Measurements from ENCODE around the gene FOXD4L6. TPM values are rescaled to one million over a fixed set of nuclear protein-coding genes. Genes with fewer than 3 reads are reported as not detected.
"Not testable (repeated sequence)": the region's sequence is repeated elsewhere in the genome, so short reads cannot be mapped to it uniquely, and the experiment has no call there.

Gene FOXD4L6
- total RNA-seq, 2 experiments from 2014 or later, result not detected

DNA sequence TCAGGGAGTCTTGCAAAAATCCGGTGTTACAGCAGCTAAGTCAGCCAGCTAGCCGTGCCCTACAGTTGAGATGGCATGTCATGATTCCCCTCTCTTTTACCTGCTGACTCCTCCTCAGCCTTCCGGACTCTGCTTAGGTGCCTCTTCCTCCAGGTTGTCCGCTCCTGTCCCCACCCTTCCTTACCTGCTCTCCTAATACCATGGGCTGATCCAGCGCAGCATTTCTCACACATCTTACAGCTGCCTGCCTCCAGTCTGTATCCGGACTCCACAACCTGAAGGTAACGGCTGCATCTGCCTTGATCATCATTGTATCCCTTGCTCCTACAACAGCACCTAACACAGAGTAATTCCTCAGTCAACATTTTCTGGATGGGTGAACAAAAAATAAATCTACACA lies 9.2 kb downstream of the FOXD4L6 start:
- H3K27me3 Mint-ChIP-seq (ENCODE audit: low read depth); H3K27ac Mint-ChIP-seq; H3K4me1 Mint-ChIP-seq (ENCODE audit: low read depth); H3K4me3 Mint-ChIP-seq; POLR2A ChIA-PET; H3K36me3 Mint-ChIP-seq (ENCODE audit: low read depth); ATAC-seq; H3K9me3 Mint-ChIP-seq (ENCODE audit: insufficient read depth); DNase-seq; CTCF ChIA-PET: not testable (repeated sequence)

DNA sequence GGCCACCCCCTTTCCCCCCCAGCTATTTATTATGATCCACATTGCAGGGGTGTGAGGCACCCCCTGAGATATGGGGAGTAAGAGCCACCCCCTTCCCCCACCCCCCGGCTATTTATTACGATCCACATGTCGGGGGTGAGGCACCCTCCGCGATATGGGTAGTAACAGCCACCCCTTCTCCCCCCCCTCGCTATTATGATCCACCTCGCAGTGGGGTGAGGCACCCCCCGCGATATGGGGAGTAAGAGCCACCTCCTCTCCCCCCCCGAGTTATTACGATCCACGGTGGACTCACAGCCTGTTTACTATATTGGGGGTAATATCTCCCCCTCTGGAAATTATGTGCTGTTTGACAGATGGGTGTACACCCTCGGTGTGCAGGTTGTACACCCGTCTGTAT lies 15.1 kb downstream of the FOXD4L6 start:
- POLR2A ChIA-PET; H3K27ac Mint-ChIP-seq; H3K4me3 Mint-ChIP-seq; H3K36me3 Mint-ChIP-seq (ENCODE audit: low read depth); ATAC-seq; CTCF ChIA-PET; H3K9me3 Mint-ChIP-seq (ENCODE audit: insufficient read depth); H3K27me3 Mint-ChIP-seq (ENCODE audit: low read depth); DNase-seq; H3K4me1 Mint-ChIP-seq (ENCODE audit: low read depth): not testable (repeated sequence)

DNA sequence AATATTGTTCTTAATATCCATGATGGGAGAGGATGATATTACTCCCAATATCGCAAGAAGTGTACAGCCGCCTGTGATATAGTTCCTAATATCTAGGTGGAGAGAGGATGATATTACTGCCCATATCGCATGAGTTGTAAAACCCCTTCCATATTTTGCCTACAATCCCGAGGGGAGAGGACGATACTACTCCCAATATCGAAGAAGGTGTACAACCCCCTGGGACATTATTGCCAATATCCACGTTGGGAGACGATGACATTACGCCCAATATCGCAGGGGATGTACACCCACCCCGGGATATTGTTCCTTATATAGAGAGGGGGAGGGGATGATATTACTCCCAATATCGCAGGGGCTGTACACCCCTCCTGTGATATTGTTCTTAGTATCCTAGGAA lies 17.1 kb downstream of the FOXD4L6 start:
- CTCF ChIA-PET, result not testable (repeated sequence)

DNA sequence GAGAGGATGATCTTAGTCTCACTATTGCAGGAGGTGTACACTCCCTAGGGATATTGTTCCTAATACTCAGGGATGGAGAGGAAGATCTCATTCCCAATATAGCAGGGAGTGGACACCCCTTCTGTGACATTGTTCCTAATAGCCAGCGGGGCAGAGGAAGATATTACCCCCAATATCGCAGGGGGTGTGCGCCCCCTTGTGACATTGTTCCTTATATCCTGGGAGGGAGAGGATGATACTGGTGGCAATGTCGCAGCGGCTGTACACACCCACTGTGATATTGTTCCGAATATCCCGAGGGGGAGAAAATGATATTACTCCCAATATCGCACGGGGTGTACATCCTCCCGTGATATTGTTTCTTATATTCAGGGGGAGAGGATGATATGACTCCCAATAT lies 17.6 kb downstream of the FOXD4L6 start:
- H3K9me3 Mint-ChIP-seq (ENCODE audit: insufficient read depth); CTCF ChIA-PET; H3K27ac Mint-ChIP-seq; ATAC-seq; H3K4me1 Mint-ChIP-seq (ENCODE audit: low read depth); H3K36me3 Mint-ChIP-seq (ENCODE audit: low read depth); H3K4me3 Mint-ChIP-seq; DNase-seq; H3K27me3 Mint-ChIP-seq (ENCODE audit: low read depth); POLR2A ChIA-PET: not testable (repeated sequence)

More for the DNA sequence above, 17.1 kb downstream of the FOXD4L6 start:
- H3K9me3 Mint-ChIP-seq (ENCODE audit: insufficient read depth); H3K36me3 Mint-ChIP-seq (ENCODE audit: low read depth); DNase-seq; POLR2A ChIA-PET; H3K27ac Mint-ChIP-seq; H3K4me3 Mint-ChIP-seq; H3K4me1 Mint-ChIP-seq (ENCODE audit: low read depth); ATAC-seq; H3K27me3 Mint-ChIP-seq (ENCODE audit: low read depth): not testable (repeated sequence)

DNA sequence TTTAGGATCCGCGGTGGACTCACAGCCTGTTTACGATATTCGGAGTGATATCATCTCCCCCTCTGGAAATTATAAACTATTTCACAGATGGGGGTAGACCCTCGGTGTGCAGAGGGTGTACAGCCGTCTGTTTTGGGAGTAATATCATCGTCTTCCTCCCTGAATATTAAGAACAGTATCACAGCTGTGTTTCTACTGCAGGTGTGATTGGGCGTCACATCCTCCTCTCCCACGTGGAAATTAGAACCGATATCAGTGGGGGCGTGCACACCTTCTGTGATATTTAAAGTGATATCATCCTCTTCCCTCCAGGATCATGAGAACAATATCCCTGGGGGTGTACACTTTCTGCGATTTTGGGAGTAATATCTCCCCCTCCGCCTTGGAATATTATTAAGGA lies 19.2 kb downstream of the FOXD4L6 start:
- H3K4me1 Mint-ChIP-seq (ENCODE audit: low read depth); POLR2A ChIA-PET; H3K27me3 Mint-ChIP-seq (ENCODE audit: low read depth); H3K9me3 Mint-ChIP-seq (ENCODE audit: insufficient read depth); H3K36me3 Mint-ChIP-seq (ENCODE audit: low read depth); CTCF ChIA-PET; H3K4me3 Mint-ChIP-seq; H3K27ac Mint-ChIP-seq: not testable (repeated sequence)
- DNase-seq, result peak; percentile 53
- peak; percentile 48 for ATAC-seq

DNA sequence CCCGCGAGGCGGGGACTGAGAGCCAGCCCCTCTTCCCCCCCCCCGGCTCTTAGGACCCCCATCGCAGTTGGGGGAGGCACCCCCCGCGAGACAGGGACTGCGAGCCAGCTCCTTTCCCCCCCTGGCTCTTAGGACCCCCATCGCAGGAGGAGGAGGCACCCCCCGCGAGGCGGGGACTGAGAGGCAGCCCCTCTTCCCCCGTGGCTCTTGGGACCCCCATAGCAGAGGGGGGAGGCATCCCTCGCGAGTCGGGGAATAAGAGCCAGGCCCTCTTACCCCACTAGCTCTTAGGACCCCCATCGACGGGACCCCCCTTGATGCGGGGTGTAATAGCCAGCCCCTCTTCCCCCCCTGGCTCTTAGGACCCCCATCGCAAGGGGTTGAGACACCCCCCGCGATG lies 19.7 kb downstream of the FOXD4L6 start:
- H3K4me3 Mint-ChIP-seq, ATAC-seq, POLR2A ChIA-PET: not testable (repeated sequence)

DNA sequence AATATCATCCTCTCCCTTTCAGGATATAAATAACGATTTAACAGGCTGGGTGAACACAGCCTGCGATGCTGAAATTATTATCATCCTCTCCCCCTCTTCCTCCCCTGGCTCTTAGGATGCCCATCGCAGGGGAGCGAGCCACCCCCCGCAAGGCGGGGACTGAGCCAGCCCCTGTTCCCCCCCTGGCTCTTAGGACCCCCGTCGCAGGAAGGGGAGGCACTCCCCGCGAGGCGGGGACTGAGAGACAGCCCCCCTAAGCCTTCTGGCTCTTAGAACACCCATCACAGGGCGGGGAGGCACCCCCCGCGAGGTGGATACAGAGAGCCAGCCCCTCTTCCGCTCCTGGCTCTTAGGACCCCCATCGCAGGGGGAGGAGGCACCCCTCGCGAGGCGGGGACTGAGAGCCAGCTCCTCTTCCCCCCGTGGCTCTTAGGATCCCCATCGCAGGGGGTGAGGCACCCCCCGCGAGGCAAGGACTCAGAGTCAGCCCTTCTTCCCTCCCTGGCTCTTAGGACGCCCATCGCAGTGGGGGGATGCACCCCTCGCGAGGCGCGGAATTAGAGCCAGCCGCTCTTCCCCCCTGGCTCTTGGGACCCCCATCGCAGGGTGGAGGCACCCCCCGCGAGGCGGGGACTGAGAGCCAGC lies 21.9 kb downstream of the FOXD4L6 start:
- H3K27ac Mint-ChIP-seq; DNase-seq; H3K36me3 Mint-ChIP-seq (ENCODE audit: low read depth); H3K27me3 Mint-ChIP-seq (ENCODE audit: low read depth); CTCF ChIA-PET; H3K4me1 Mint-ChIP-seq (ENCODE audit: low read depth); H3K9me3 Mint-ChIP-seq (ENCODE audit: insufficient read depth); H3K4me3 Mint-ChIP-seq; POLR2A ChIA-PET; ATAC-seq: not testable (repeated sequence)

More for the DNA sequence above, 19.7 kb downstream of the FOXD4L6 start:
- H3K4me1 Mint-ChIP-seq (ENCODE audit: low read depth); H3K27me3 Mint-ChIP-seq (ENCODE audit: low read depth); DNase-seq; H3K36me3 Mint-ChIP-seq (ENCODE audit: low read depth); H3K9me3 Mint-ChIP-seq (ENCODE audit: insufficient read depth); H3K27ac Mint-ChIP-seq; CTCF ChIA-PET: not testable (repeated sequence)

DNA sequence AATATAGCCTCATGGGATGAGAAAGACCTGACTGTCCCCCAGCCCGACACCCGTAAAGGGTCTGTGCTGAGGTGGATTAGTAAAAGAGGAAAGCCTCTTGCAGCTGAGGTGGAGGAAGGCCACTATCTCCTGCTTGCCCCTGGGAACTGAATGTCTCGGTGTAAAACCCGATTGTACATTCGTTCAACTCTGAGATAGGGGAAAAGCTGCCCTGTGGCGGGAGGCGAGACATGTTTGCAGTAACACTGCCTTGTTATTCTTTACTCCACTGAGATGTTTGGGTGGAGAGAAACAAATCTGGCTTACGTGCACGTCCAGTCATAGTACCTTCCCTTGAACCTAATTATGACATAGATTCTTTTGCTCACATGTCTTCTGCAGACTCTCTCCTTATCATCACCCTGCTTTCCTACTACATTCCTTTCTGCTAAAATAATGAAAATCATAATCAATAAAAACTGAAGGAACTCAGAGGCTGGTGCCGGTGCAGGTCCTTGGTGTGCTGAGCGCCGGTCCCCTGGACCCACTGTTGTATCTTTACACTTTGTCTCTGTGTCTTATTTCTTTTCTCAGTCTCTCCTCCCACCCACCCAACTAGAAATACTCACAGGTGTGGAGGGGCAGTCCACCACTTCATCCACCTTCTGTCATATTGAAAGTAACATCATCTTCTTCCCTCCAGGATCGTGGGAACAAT lies 22.8 kb downstream of the FOXD4L6 start:
- POLR2A ChIA-PET; H3K9me3 Mint-ChIP-seq (ENCODE audit: insufficient read depth); H3K4me1 Mint-ChIP-seq (ENCODE audit: low read depth); ATAC-seq; H3K36me3 Mint-ChIP-seq (ENCODE audit: low read depth); CTCF ChIA-PET; H3K27ac Mint-ChIP-seq; H3K4me3 Mint-ChIP-seq; DNase-seq; H3K27me3 Mint-ChIP-seq (ENCODE audit: low read depth): not testable (repeated sequence)

DNA sequence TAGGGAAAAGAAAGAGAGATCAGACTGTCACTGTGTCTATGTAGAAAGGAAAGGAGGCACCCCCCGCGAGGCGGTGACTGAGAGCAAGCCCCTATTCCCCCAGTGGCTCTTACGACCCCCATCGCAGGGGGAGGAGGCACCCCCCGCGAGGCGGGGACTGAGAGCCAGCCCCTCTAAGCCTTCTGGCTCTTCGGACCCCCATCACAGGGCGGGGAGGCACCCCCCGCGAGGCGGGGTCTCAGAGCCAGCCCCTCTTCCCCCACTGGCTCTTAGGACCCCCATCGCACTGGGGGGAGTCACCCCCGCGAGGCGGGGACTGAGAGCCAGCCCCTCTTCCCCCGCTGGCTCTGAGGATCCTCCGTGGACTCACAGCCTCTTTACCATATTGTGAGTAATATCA lies 23.9 kb downstream of the FOXD4L6 start:
- H3K36me3 Mint-ChIP-seq (ENCODE audit: low read depth); H3K4me1 Mint-ChIP-seq (ENCODE audit: low read depth); H3K4me3 Mint-ChIP-seq; H3K27ac Mint-ChIP-seq; DNase-seq; H3K9me3 Mint-ChIP-seq (ENCODE audit: insufficient read depth); CTCF ChIA-PET; ATAC-seq; H3K27me3 Mint-ChIP-seq (ENCODE audit: low read depth); POLR2A ChIA-PET: not testable (repeated sequence)

DNA sequence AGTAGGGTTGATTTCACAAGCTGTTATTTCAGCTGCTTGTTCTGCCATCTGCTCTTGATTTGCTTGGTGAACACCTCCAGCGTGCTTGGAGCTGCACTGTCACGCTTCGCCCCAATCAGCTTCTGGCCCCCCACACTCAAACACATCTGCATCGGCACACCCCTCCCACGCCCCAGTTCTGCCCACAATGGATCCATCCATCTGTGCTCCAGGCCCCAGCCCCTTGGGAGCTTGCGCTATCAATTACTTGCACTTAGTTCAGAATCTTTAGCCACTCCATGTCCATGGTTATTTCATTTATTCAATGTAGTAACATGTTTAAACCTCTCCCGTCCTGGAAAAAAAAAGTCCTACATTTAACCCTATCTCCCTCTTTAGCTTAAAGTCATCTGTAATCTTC lies 28.0 kb downstream of the FOXD4L6 start:
- H3K27ac Mint-ChIP-seq; H3K36me3 Mint-ChIP-seq (ENCODE audit: low read depth); DNase-seq; CTCF ChIA-PET; H3K4me1 Mint-ChIP-seq (ENCODE audit: low read depth); ATAC-seq; POLR2A ChIA-PET; H3K27me3 Mint-ChIP-seq (ENCODE audit: low read depth); H3K4me3 Mint-ChIP-seq; H3K9me3 Mint-ChIP-seq (ENCODE audit: insufficient read depth): not testable (repeated sequence)

DNA sequence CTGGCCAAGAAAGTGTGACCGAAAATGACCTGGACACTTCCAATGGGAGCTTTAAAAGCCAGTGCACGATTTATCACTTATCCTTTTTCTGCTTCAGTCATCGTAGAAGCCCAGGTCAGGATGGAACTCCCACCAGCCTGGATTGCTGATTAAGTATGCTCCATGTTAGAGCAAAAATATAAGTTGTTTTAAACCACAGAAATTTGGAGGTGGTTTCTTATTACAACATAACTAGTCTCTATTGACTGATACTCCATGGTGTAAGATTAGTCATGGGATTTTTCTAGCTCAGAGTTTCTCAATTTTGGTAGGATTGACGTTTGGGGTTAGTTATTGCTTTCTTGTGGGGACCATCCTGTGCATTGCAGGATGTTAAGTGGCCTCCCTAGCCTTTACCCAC lies 29.7 kb downstream of the FOXD4L6 start:
- CTCF ChIA-PET; POLR2A ChIA-PET; DNase-seq; H3K27ac Mint-ChIP-seq; H3K27me3 Mint-ChIP-seq (ENCODE audit: low read depth); H3K9me3 Mint-ChIP-seq (ENCODE audit: insufficient read depth); H3K4me3 Mint-ChIP-seq; H3K4me1 Mint-ChIP-seq (ENCODE audit: low read depth); H3K36me3 Mint-ChIP-seq (ENCODE audit: low read depth); ATAC-seq: not testable (repeated sequence)

DNA sequence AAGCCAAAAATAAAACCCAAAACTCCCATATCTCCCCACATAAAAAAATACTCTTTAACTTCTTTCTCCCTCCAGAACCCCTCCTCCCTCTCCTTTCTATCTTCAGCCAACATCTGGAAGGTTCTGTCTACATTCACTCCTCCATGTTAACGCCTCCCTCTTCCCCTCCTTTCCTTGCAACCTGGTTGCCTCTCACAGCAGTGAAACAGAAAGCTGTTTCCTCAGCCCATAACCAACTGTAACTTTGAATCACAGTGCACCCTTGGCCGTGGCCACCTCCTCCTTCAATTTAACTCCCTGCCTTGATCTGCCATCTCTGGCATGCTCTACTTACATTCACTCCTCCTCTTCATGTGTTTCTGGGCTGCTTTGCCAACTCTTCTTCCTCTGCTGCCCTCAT lies 33.4 kb downstream of the FOXD4L6 start:
- H3K9me3 Mint-ChIP-seq (ENCODE audit: insufficient read depth); ATAC-seq; DNase-seq; H3K27ac Mint-ChIP-seq; CTCF ChIA-PET; POLR2A ChIA-PET; H3K4me3 Mint-ChIP-seq; H3K27me3 Mint-ChIP-seq (ENCODE audit: low read depth); H3K4me1 Mint-ChIP-seq (ENCODE audit: low read depth); H3K36me3 Mint-ChIP-seq (ENCODE audit: low read depth): not testable (repeated sequence)

Data from activated CD8-positive, alpha-beta T cell treated with anti-CD3 and anti-CD28 coated beads, Interleukin-2, amount 10 ng/mL, durations not matched to agents 7 days and 5 days (primary cell).